Measurements from ENCODE around the gene ZNF780A. TPM values are rescaled to one million over a fixed set of nuclear protein-coding genes. Genes with fewer than 3 reads are reported as not detected.
"Not testable (repeated sequence)": the region's sequence is repeated elsewhere in the genome, so short reads cannot be mapped to it uniquely, and the experiment has no call there.

ZNF780A gene
- total RNA-seq, 1 donor from 2014 or later = 0.32 TPM

GRCh38 chr19:40130013-40130412, 39.3 kb upstream of the ZNF780A start:
- Histone ChIP-seq H3K36me3 (no peaks in the 10 kb centered on the region), H3K9me3 (peaks cover 0 to 5% of the 10 kb centered on the region in 2 donors), H3K27ac (no peak overlapping the region), H3K4me1 (no peaks in the 10 kb centered on the region), H3K27me3 (no peaks in the 10 kb centered on the region), H3K4me3 (no peak overlapping the region)
- intact Hi-C loops (cut with DNase I) = no loop called here
- TF ChIP-seq, protein P1, sequence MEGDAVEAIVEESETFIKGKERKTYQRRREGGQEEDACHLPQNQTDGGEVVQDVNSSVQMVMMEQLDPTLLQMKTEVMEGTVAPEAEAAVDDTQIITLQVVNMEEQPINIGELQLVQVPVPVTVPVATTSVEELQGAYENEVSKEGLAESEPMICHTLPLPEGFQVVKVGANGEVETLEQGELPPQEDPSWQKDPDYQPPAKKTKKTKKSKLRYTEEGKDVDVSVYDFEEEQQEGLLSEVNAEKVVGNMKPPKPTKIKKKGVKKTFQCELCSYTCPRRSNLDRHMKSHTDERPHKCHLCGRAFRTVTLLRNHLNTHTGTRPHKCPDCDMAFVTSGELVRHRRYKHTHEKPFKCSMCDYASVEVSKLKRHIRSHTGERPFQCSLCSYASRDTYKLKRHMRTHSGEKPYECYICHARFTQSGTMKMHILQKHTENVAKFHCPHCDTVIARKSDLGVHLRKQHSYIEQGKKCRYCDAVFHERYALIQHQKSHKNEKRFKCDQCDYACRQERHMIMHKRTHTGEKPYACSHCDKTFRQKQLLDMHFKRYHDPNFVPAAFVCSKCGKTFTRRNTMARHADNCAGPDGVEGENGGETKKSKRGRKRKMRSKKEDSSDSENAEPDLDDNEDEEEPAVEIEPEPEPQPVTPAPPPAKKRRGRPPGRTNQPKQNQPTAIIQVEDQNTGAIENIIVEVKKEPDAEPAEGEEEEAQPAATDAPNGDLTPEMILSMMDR (IDR thresholded peaks at IDR 0.05) = no peak
- no peak for DNase-seq (ENCODE audit: low spot score in 2 of 2)

DNA sequence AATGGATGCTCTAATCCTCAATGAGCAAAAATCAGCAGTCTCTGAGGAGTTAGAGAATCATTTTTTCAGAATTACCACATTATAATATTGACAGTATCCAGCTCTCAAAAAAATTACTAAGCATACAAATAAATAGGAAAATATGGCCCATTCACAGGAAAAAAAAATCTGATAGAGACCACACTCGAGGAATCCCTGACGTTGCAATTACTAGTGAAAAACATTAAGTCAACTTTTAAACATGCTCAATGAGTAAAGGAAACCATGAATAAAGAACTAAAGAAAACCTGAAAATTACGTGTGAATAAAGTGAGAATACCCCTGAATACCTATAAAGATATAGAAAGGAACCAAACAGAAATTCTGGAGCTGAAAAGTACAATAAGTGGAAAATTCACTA, 38.7 kb upstream of the ZNF780A start:
- Histone ChIP-seq H3K27me3 (no peaks in the 10 kb centered on the region), H3K27ac (no peak overlapping the region), H3K9me3 (peaks cover 0 to 5% of the 10 kb centered on the region in 2 donors), H3K4me1 (no peaks in the 10 kb centered on the region), H3K4me3 (no peak overlapping the region), H3K36me3 (no peaks in the 10 kb centered on the region)
- TF ChIP-seq, protein P1 (IDR thresholded peaks at IDR 0.05) = no peak
- intact Hi-C loops (cut with DNase I) = no loop called here
- DNase-seq (ENCODE audit: low spot score in 2 of 2) = no peak

DNA sequence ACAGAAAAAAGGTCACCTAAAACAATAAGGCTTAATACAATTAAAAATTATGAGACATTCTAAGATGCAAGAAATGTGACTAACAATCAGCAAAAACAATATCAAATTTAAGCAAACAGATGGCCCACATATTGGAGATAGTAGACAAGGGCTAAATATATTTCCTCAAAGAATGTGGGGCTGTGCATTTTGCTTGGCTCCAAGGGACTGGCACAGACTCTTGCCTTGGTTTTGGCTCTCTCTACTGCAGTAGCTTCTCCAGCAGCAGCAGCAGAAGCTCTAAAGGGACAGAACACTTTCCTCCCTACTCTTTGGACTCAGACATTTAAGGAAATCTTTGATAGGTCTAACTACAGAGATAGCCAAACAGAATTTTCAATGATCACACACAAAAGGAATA, 38.2 kb upstream of the ZNF780A start:
- intact Hi-C loops (cut with DNase I) = no loop called here
- no peak overlapping the region for H3K27ac ChIP-seq
- TF ChIP-seq, protein P1 (IDR thresholded peaks at IDR 0.05) = no peak
- no peak for DNase-seq (ENCODE audit: low spot score in 2 of 2)
- no peak overlapping the region for H3K4me3 ChIP-seq
- no peaks in the 10 kb centered on the region for H3K36me3 ChIP-seq
- no peaks in the 10 kb centered on the region for H3K27me3 ChIP-seq
- no peaks in the 10 kb centered on the region for H3K4me1 ChIP-seq
- peaks cover 0 to 5% of the 10 kb centered on the region in 2 donors for H3K9me3 ChIP-seq

GRCh38 chr19:40119380-40119779, 28.6 kb upstream of the ZNF780A start:
- Histone ChIP-seq H3K27ac (no peak overlapping the region), H3K27me3 (no peaks in the 10 kb centered on the region), H3K4me1 (no peaks in the 10 kb centered on the region), H3K36me3 (no peaks in the 10 kb centered on the region), H3K9me3 (no peaks in the 10 kb centered on the region), H3K4me3 (no peak overlapping the region)
- no peak for DNase-seq (ENCODE audit: low spot score in 2 of 2)
- TF ChIP-seq, protein P1 (IDR thresholded peaks at IDR 0.05) = no peak
- intact Hi-C loops (cut with DNase I) = no loop called here

DNA sequence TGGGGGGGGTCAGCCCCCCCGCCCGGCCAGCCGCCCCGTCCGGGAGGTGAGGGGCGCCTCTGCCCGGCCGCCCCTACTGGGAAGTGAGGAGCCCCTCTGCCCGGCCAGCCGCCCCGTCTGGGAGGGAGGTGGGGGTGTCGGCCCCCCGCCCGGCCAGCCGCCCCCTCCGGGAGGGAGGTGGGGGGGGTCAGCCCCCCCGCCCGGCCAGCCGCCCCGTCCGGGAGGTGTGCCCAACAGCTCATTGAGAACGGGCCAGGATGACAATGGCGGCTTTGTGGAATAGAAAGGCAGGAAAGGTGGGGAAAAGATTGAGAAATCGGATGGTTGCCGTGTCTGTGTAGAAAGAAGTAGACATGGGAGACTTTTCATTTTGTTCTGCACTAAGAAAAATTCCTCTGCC, 27.9 kb upstream of the ZNF780A start:
- H3K4me1 ChIP-seq; H3K4me3 ChIP-seq; DNase-seq (ENCODE audit: low spot score in 2 of 2); H3K36me3 ChIP-seq; H3K27me3 ChIP-seq; H3K9me3 ChIP-seq; intact Hi-C loops (cut with DNase I); H3K27ac ChIP-seq: not testable (repeated sequence)

GRCh38 chr19:40116075-40116474, 25.3 kb upstream of the ZNF780A start:
- no peaks in the 10 kb centered on the region for H3K4me1 ChIP-seq
- H3K27ac ChIP-seq = no peak overlapping the region
- H3K27me3 ChIP-seq = no peaks in the 10 kb centered on the region
- no peak overlapping the region for H3K4me3 ChIP-seq
- H3K36me3 ChIP-seq = no peaks in the 10 kb centered on the region
- DNase-seq (ENCODE audit: low spot score in 2 of 2) = no peak
- TF ChIP-seq, protein P1 (IDR thresholded peaks at IDR 0.05) = no peak
- intact Hi-C loops (cut with DNase I) = no loop called here
- no peaks in the 10 kb centered on the region for H3K9me3 ChIP-seq

DNA sequence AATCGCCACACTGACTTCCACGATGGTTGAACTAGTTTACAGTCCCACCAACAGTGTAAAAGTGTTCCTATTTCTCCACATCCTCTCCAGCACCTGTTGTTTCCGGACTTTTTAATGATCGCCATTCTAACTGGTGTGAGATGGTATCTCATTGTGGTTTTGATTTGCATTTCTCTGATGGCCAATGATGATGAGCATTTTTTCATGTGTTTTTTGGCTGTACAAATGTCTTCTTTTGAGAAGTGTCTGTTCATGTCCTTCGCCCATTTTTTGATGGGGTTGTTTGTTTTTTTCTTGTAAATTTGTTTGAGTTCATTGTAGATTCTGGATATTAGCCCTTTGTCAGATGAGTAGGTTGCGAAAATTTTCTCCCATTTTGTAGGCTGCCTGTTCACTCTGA, 23.4 kb upstream of the ZNF780A start:
- H3K27me3 ChIP-seq; H3K27ac ChIP-seq; intact Hi-C loops (cut with DNase I); DNase-seq (ENCODE audit: low spot score in 2 of 2); H3K36me3 ChIP-seq; H3K4me1 ChIP-seq; H3K4me3 ChIP-seq; H3K9me3 ChIP-seq: not testable (repeated sequence)

- H3K27me3 ChIP-seq; H3K4me3 ChIP-seq; DNase-seq (ENCODE audit: low spot score in 2 of 2); intact Hi-C loops (cut with DNase I); H3K9me3 ChIP-seq; H3K36me3 ChIP-seq; H3K27ac ChIP-seq; H3K4me1 ChIP-seq: not testable (repeated sequence)
Observed at GRCh38 chr19:40112271-40112670, 21.5 kb upstream of the ZNF780A start.

Measured in ascending aorta (tissue), 2 donors.